Mammary epithelial cell (primary cell): ENCODE data around the gene DZIP1L.

Experiments used
- CTCF ChIP-seq, 2 donors: IDR thresholded peaks in 1 of 2; conservative IDR thresholded peaks in 1 of 2; 2 replicates each; pipeline ENCODE4 v1.5.1; 2011 to 2012; ENCODE audit warnings: inconsistent platforms in 2 of 2, low read length in 2 of 2, mild to moderate bottlenecking in 2 of 2, control low read depth in 1 of 2, low read depth in 1 of 2; ENCODE audit not compliant: insufficient read depth in 1 of 2; ENCODE audit errors: extremely low read depth in 1 of 2
- EZH2 ChIP-seq: IDR thresholded peaks from 2 replicates; pipeline ENCODE4 v1.6.1; 2012; ENCODE audit warnings: low read length, inconsistent platforms, borderline replicate concordance

- TF ChIP-seq CTCF (conservative IDR thresholded peaks at IDR 0.05 in 1 of 2, IDR thresholded peaks at IDR 0.05 in 1 of 2; ENCODE audit: extremely low read depth in 1 of 2, insufficient read depth in 1 of 2, low read depth in 1 of 2, low read length in 2 of 2): no peak
- TF ChIP-seq EZH2: no peak
Measured at GRCh38 chr3:138063416-138063815, 52.0 kb downstream of the DZIP1L start.
